Retinal pigment epithelial cell (primary cell): Measurements from ENCODE around the gene SNRPA.
"Not testable (repeated sequence)": the region's sequence is repeated elsewhere in the genome, so short reads cannot be mapped to it uniquely, and the experiment has no call there.

Experiments
- DNase-seq: peaks from one replicate; pipeline ENCODE4 v3.0.0-alpha.2; 2010; ENCODE audit warnings: low read depth
- H3K4me3 ChIP-seq: 2 replicates; pipeline ENCODE4 v1.5.1; 2011; ENCODE audit warnings: mild to moderate bottlenecking, low read length, control low read depth, moderate library complexity
- TF ChIP-seq, protein P1 (sequence below): conservative IDR thresholded peaks from 2 replicates; pipeline ENCODE4 v1.5.1; 2011; ENCODE audit warnings: low read depth, low read length, control low read depth, inconsistent platforms

The SNRPA gene

DNA sequence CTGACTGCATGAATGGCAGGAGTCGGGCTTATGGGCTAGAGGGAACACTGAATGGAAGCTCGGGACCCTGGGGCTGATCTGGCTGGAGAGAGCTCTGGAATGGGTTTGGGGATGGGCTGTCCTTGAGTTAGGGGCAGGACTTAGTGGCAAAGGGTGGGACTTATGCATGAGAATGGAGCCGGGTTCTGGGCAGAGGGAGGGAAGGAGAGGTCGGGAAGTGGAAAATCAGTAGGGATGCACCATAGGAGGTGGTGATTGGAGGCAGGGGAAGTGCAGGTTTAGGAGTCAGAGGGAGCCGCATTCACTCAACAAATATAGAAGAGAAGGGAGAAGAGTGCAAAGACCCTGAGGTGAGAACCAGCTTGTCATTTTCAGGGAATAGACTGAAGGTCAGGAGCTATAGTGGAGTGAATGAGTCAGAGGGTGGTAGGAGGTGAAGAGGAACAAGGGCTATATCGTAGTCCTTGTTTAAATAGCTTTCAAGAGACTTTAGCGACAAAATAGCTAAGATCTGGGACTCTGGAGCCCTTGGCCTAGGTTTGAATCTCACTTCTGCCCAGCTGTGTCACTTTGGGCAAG lies 27.8 kb downstream of the SNRPA start:
- TF ChIP-seq, protein P1, sequence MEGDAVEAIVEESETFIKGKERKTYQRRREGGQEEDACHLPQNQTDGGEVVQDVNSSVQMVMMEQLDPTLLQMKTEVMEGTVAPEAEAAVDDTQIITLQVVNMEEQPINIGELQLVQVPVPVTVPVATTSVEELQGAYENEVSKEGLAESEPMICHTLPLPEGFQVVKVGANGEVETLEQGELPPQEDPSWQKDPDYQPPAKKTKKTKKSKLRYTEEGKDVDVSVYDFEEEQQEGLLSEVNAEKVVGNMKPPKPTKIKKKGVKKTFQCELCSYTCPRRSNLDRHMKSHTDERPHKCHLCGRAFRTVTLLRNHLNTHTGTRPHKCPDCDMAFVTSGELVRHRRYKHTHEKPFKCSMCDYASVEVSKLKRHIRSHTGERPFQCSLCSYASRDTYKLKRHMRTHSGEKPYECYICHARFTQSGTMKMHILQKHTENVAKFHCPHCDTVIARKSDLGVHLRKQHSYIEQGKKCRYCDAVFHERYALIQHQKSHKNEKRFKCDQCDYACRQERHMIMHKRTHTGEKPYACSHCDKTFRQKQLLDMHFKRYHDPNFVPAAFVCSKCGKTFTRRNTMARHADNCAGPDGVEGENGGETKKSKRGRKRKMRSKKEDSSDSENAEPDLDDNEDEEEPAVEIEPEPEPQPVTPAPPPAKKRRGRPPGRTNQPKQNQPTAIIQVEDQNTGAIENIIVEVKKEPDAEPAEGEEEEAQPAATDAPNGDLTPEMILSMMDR: no peak
- no peak for DNase-seq
- H3K4me3 ChIP-seq: peak overlapping the region; percentile 76

DNA sequence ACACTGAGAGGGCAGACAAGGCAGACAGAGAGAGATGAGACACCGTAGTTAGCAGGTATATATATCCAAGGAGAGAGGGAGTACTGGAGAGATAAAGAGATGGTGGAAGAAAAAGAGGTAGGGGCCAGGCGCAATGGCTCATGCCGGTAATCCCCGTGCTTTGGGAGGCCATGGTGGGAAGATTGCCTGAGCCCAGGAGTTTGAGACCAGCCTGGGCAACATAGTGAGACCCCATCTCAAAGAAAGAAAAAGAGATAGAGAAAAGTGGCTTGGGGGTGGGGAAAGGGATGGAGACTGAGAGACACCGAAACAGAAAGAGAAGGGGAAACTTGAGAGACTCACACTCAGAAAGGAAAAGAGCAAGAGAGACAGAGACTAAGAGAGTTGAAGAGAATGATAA lies 29.6 kb downstream of the SNRPA start:
- TF ChIP-seq, protein P1: no peak
- no peak for DNase-seq
- no peak overlapping the region for H3K4me3 ChIP-seq

DNA sequence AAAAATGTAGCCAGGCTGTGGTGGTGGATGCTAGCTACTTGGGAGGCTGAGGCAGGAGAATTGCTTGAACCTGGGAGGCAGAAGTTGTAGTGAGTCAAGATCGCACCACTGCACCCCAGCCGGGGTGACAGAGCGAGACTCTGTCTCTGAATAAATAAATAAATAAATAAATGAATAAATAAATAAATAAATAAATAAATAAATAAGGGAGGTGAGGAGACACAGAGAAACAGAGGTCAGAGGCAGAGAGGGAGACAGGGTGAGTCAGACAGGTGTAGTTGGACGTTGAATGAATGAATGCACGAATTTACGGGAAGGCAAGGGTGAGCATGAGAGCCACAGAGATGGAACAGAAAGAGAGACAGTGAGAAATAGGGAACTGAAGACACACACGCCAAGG lies 30.1 kb downstream of the SNRPA start:
- no peak overlapping the region for H3K4me3 ChIP-seq
- no peak for DNase-seq
- TF ChIP-seq, protein P1: no peak

DNA sequence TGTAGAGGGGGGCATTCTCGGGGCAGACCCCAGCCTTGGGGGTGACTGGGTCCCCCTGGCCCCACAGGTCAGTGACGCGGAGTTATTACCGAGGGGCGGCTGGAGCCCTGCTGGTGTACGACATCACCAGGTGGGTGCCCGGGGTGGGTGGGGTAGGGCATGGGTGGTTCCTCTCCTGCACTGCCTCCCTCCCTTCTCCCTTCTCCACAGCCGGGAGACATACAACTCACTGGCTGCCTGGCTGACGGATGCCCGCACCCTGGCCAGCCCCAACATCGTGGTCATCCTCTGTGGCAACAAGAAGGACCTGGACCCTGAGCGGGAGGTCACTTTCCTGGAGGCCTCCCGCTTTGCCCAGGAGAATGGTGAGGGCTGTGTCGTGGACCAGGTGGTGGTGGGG lies 32.7 kb downstream of the SNRPA start:
- TF ChIP-seq, protein P1: no peak
- DNase-seq: no peak
- H3K4me3 ChIP-seq: no peak overlapping the region

DNA sequence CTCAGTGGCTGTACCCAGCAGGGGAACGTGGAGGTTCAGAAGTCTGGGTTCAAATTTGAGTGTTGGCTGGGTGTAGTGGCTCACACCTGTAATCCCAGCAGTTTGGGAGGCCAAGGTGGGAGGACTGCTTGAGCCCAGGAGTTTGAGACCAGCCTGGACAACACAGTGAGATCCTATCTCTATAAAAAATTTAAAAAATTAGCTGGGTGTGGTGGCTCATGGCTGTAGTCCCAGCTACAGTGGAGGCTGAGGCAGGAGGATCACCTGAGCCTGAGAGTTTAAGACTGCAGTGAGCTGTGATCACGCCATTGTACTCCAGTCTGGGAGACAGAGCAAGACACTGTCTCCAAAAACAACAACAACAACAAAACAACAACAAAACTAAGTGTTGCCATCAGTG lies 33.1 kb downstream of the SNRPA start:
- H3K4me3 ChIP-seq, DNase-seq: not testable (repeated sequence)

DNA sequence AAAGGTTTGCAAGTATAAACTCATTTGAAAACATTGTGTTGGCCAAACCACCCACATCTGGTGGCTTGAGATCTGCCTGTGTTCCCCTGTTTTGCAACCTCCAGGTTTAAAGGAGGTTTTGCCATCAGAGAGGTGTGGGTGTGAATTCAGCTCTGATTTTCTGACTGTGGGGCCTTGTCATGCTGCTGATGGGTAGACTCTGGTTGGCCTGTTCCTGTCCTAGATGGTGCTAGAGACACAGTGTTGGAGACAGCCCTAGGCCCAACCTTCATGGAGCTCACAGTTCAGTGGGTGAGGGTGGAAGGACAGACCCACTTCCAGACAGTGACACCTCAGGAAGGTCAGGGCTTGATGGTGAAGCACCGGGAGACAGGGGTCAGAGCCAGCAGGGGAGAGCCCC lies 34.5 kb downstream of the SNRPA start:
- DNase-seq: no peak
- no peak overlapping the region for H3K4me3 ChIP-seq
- TF ChIP-seq, protein P1: no peak

DNA sequence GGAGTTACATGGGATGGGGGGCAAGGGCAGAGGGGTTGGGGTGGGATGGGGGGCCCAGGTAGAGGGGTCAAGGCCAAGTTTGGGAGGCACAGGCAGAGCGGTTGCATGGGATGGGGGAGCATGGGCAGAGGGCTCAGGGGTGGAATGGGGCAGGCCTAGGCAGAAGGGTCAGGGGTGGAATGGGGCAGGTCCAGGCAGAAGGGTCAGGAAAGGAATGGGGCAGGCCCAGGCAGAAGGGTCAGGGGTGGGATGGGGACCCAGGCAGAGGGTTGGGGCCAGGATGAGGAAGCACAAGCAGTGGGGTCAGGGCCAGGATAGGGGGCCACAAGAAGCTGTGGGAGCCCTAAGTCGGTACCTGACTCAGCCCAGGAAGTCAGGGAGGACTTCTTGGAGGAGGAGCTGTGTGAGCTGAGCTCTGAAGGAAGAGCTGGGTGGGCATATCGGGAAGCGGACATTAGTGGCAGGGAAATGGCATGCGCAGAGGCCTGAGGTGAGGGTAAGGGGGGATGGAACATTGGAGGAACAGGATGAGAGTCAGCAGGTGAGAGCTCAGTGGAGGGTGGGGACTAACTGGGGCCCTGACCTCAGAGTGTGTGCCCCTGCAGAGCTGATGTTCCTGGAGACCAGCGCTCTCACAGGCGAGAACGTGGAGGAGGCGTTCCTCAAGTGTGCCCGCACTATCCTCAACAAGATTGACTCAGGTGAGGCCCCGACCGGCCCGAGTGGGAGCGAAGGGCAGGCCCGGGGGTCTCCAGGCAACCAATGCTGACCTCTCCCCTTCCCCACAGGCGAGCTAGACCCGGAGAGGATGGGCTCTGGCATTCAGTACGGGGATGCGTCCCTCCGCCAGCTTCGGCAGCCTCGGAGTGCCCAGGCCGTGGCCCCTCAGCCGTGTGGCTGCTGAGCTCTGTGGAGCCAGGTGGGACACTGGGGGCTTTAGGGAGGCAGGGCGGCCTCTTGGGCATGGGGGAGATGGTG lies 35.3 kb downstream of the SNRPA start:
- no peak overlapping the region for H3K4me3 ChIP-seq
- DNase-seq: no peak
- TF ChIP-seq, protein P1: no peak
